ENCODE data around the gene LBR.

DNA sequence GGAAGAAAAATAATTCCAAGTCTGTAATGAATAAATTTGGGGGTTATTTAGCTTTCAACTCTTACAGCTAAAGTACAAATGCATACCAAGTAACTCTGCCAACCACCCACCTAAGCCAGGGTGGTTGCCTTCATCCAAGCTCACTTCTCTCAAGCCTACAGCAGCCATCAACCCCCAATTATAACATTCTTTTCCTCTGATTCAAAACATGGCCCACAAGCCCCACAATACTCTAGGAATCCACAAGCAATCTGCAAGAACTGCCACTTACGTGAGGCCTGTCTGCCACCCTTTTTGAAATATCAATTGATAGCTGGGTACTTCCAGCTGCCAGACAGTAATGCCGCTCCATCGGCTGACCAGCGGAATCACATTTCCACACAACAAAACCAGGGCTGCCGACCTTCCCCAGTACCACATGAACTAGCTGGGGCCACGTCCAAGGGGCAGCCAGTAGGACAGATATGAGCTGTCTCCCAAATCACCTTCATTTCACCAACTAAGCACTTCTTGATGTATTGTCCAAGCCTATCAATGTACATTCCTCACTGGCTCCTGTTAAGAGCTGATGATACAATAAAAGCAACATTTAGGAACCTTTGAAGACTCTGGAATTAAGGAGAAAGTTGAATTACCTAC is 3.2 kb downstream of the LBR start:
- TF ChIP-seq POLR2AphosphoS5 (IDR thresholded peaks at IDR 0.05; ENCODE audit: low read depth) (no peak), EZH2phosphoT487 (IDR thresholded peaks at IDR 0.05; ENCODE audit: unreplicated experiment) (no peak), EZH2 (IDR thresholded peaks at IDR 0.05; ENCODE audit: low read depth, unreplicated experiment) (no peak), CREB1 (CRISPR knock-in tag; IDR thresholded peaks at IDR 0.05; ENCODE audit: low read depth) (no peak), STAT1 (IDR thresholded peaks at IDR 0.05; ENCODE audit: unreplicated experiment) (no peak), JUNB (IDR thresholded peaks at IDR 0.05; ENCODE audit: unreplicated experiment) (no peak), ZNF331 (CRISPR knock-in tag; IDR thresholded peaks at IDR 0.05; ENCODE audit: low read depth) (no peak), NANOG (IDR thresholded peaks at IDR 0.05; ENCODE audit: borderline replicate concordance) (no peak), ETS1 (IDR thresholded peaks at IDR 0.05) (no peak)
- TF ChIP-seq, protein P1, sequence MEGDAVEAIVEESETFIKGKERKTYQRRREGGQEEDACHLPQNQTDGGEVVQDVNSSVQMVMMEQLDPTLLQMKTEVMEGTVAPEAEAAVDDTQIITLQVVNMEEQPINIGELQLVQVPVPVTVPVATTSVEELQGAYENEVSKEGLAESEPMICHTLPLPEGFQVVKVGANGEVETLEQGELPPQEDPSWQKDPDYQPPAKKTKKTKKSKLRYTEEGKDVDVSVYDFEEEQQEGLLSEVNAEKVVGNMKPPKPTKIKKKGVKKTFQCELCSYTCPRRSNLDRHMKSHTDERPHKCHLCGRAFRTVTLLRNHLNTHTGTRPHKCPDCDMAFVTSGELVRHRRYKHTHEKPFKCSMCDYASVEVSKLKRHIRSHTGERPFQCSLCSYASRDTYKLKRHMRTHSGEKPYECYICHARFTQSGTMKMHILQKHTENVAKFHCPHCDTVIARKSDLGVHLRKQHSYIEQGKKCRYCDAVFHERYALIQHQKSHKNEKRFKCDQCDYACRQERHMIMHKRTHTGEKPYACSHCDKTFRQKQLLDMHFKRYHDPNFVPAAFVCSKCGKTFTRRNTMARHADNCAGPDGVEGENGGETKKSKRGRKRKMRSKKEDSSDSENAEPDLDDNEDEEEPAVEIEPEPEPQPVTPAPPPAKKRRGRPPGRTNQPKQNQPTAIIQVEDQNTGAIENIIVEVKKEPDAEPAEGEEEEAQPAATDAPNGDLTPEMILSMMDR (conservative IDR thresholded peaks at IDR 0.05; ENCODE audit: low read depth in 2 of 2) = no peak
- TF ChIP-seq, protein P2, sequence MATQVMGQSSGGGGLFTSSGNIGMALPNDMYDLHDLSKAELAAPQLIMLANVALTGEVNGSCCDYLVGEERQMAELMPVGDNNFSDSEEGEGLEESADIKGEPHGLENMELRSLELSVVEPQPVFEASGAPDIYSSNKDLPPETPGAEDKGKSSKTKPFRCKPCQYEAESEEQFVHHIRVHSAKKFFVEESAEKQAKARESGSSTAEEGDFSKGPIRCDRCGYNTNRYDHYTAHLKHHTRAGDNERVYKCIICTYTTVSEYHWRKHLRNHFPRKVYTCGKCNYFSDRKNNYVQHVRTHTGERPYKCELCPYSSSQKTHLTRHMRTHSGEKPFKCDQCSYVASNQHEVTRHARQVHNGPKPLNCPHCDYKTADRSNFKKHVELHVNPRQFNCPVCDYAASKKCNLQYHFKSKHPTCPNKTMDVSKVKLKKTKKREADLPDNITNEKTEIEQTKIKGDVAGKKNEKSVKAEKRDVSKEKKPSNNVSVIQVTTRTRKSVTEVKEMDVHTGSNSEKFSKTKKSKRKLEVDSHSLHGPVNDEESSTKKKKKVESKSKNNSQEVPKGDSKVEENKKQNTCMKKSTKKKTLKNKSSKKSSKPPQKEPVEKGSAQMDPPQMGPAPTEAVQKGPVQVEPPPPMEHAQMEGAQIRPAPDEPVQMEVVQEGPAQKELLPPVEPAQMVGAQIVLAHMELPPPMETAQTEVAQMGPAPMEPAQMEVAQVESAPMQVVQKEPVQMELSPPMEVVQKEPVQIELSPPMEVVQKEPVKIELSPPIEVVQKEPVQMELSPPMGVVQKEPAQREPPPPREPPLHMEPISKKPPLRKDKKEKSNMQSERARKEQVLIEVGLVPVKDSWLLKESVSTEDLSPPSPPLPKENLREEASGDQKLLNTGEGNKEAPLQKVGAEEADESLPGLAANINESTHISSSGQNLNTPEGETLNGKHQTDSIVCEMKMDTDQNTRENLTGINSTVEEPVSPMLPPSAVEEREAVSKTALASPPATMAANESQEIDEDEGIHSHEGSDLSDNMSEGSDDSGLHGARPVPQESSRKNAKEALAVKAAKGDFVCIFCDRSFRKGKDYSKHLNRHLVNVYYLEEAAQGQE (IDR thresholded peaks at IDR 0.05; ENCODE audit: unreplicated experiment) = no peak
- TF ChIP-seq, protein P3, sequence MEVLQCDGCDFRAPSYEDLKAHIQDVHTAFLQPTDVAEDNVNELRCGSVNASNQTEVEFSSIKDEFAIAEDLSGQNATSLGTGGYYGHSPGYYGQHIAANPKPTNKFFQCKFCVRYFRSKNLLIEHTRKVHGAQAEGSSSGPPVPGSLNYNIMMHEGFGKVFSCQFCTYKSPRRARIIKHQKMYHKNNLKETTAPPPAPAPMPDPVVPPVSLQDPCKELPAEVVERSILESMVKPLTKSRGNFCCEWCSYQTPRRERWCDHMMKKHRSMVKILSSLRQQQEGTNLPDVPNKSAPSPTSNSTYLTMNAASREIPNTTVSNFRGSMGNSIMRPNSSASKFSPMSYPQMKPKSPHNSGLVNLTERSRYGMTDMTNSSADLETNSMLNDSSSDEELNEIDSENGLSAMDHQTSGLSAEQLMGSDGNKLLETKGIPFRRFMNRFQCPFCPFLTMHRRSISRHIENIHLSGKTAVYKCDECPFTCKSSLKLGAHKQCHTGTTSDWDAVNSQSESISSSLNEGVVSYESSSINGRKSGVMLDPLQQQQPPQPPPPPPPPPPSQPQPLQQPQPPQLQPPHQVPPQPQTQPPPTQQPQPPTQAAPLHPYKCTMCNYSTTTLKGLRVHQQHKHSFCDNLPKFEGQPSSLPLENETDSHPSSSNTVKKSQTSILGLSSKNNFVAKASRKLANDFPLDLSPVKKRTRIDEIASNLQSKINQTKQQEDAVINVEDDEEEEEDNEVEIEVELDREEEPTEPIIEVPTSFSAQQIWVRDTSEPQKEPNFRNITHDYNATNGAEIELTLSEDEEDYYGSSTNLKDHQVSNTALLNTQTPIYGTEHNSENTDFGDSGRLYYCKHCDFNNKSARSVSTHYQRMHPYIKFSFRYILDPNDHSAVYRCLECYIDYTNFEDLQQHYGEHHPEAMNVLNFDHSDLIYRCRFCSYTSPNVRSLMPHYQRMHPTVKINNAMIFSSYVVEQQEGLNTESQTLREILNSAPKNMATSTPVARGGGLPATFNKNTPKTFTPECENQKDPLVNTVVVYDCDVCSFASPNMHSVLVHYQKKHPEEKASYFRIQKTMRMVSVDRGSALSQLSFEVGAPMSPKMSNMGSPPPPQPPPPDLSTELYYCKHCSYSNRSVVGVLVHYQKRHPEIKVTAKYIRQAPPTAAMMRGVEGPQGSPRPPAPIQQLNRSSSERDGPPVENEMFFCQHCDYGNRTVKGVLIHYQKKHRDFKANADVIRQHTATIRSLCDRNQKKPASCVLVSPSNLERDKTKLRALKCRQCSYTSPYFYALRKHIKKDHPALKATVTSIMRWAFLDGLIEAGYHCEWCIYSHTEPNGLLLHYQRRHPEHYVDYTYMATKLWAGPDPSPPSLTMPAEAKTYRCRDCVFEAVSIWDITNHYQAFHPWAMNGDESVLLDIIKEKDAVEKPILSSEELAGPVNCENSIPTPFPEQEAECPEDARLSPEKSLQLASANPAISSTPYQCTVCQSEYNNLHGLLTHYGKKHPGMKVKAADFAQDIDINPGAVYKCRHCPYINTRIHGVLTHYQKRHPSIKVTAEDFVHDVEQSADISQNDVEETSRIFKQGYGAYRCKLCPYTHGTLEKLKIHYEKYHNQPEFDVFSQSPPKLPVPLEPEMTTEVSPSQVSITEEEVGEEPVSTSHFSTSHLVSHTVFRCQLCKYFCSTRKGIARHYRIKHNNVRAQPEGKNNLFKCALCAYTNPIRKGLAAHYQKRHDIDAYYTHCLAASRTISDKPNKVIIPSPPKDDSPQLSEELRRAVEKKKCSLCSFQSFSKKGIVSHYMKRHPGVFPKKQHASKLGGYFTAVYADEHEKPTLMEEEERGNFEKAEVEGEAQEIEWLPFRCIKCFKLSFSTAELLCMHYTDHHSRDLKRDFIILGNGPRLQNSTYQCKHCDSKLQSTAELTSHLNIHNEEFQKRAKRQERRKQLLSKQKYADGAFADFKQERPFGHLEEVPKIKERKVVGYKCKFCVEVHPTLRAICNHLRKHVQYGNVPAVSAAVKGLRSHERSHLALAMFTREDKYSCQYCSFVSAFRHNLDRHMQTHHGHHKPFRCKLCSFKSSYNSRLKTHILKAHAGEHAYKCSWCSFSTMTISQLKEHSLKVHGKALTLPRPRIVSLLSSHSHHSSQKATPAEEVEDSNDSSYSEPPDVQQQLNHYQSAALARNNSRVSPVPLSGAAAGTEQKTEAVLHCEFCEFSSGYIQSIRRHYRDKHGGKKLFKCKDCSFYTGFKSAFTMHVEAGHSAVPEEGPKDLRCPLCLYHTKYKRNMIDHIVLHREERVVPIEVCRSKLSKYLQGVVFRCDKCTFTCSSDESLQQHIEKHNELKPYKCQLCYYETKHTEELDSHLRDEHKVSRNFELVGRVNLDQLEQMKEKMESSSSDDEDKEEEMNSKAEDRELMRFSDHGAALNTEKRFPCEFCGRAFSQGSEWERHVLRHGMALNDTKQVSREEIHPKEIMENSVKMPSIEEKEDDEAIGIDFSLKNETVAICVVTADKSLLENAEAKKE (CRISPR knock-in tag; IDR thresholded peaks at IDR 0.05) = no peak

Measured in GM23338 (cell line).